WTC11 (cell line): ENCODE measurements around the gene PPFIBP1. TPM values are rescaled to one million over a fixed set of nuclear protein-coding genes. Genes with fewer than 3 reads are reported as not detected.

Experiments
- ATAC-seq: fragments of 200-7000 bp; cut with Tn5 transposase; 2 replicates; pipeline ENCODE4 v1.10.0; 2021; ENCODE audit warnings: mild to moderate bottlenecking, moderate library complexity
- CTCF ChIA-PET: fragments of 300-600 bp; sonication (Branson Sonifier 250); formaldehyde crosslinking; loops from one replicate; lab custom pipeline; 2021; ENCODE audit warnings: antibody characterized with exemption; lab: Charles Lee
- POLR2A ChIA-PET: fragments of 350-600 bp; sonication (Branson Sonifier 250); formaldehyde crosslinking; loops from one replicate; lab custom pipeline; 2021; ENCODE audit warnings: antibody characterized with exemption; lab: Charles Lee
- DNase-seq: peaks from one replicate; pipeline ENCODE4 v3.0.0; 2021; ENCODE audit warnings: low spot score
- H3K27ac Mint-ChIP-seq: 2 replicates; pipeline ENCODE4 v1.8.0; 2021; ENCODE audit warnings: mixed read lengths
- H3K27me3 Mint-ChIP-seq: 2 replicates; pipeline ENCODE4 v1.8.0; 2021; ENCODE audit warnings: low read depth, mild to moderate bottlenecking, moderate library complexity, mixed read lengths
- H3K36me3 Mint-ChIP-seq: 2 replicates; pipeline ENCODE4 v1.8.0; 2021; ENCODE audit warnings: mixed read lengths
- H3K4me1 Mint-ChIP-seq: 2 replicates; pipeline ENCODE4 v1.8.0; 2022; ENCODE audit warnings: mixed read lengths
- H3K4me3 Mint-ChIP-seq: 2 replicates; pipeline ENCODE4 v1.8.0; 2021; ENCODE audit warnings: mild to moderate bottlenecking, moderate library complexity, mixed read lengths
- H3K9me3 Mint-ChIP-seq: 2 replicates; pipeline ENCODE4 v1.8.0; 2021; ENCODE audit warnings: mixed read lengths
- FOXJ3 ChIP-seq: sonication (generic); formaldehyde crosslinking; IDR thresholded peaks from 2 replicates; pipeline ENCODE4 v1.9.0; 2021; ENCODE audit warnings: missing genetic modification reagents, mild to moderate bottlenecking, borderline replicate concordance
- FOXP1 ChIP-seq: sonication (generic); formaldehyde crosslinking; IDR thresholded peaks from 2 replicates; pipeline ENCODE4 v1.8.0; 2022; ENCODE audit warnings: missing genetic modification reagents, mild to moderate bottlenecking, moderate library complexity, borderline replicate concordance
- GABPB1 ChIP-seq: sonication (generic); formaldehyde crosslinking; IDR thresholded peaks from 2 replicates; pipeline ENCODE4 v1.8.1; 2023; ENCODE audit warnings: mild to moderate bottlenecking, missing genetic modification reagents
- JUN ChIP-seq: sonication (generic); formaldehyde crosslinking; IDR thresholded peaks from 2 replicates; pipeline ENCODE4 v1.8.0; 2023; ENCODE audit warnings: mild to moderate bottlenecking, missing genetic modification reagents
- TEAD1 ChIP-seq: sonication (generic); formaldehyde crosslinking; IDR thresholded peaks from 2 replicates; pipeline ENCODE4 v1.8.0; 2022; ENCODE audit warnings: mild to moderate bottlenecking, missing genetic modification reagents
- TEAD4 ChIP-seq: sonication (generic); formaldehyde crosslinking; IDR thresholded peaks from 2 replicates; pipeline ENCODE4 v1.8.0; 2022; ENCODE audit warnings: mild to moderate bottlenecking, missing genetic modification reagents
- ZNF232 ChIP-seq: sonication (generic); formaldehyde crosslinking; IDR thresholded peaks from 2 replicates; pipeline ENCODE4 v1.8.0; 2022; ENCODE audit warnings: mild to moderate bottlenecking, missing genetic modification reagents
- ZNF396 ChIP-seq: fragments of 250-450 bp; sonication (Bioruptor Pico); IDR thresholded peaks from 2 replicates; pipeline ENCODE4 v1.8.0; 2021; ENCODE audit warnings: mild to moderate bottlenecking, moderate library complexity, borderline replicate concordance
- total RNA-seq: library from RNA; stranded (reverse); gene quantifications from 3 replicates; pipeline ENCODE4 v1.2.3, GENCODE V29; 2021
- TF ChIP-seq, protein P1 (sequence below): sonication (generic); formaldehyde crosslinking; IDR thresholded peaks from 2 replicates; pipeline ENCODE4 v1.8.1; 2022; ENCODE audit warnings: low read depth, mild to moderate bottlenecking, moderate library complexity, missing genetic modification reagents, borderline replicate concordance
- TF ChIP-seq, protein P2 (sequence below): sonication (generic); formaldehyde crosslinking; conservative IDR thresholded peaks from 2 replicates; pipeline ENCODE4 v1.8.1; 2022; ENCODE audit warnings: mild to moderate bottlenecking, missing genetic modification reagents
- TF ChIP-seq, protein P3 (sequence below): sonication (generic); formaldehyde crosslinking; IDR thresholded peaks from 2 replicates; pipeline ENCODE4 v1.8.0; 2022; ENCODE audit warnings: mild to moderate bottlenecking, missing genetic modification reagents
- TF ChIP-seq, protein P4 (sequence below): fragments of 200-600 bp; IDR thresholded peaks from 2 replicates; pipeline ENCODE4 v1.8.0; 2022; ENCODE audit warnings: antibody characterized with exemption
- TF ChIP-seq, protein P5 (sequence below): sonication (generic); formaldehyde crosslinking; IDR thresholded peaks from 2 replicates; pipeline ENCODE4 v1.8.1; 2023; ENCODE audit warnings: mild to moderate bottlenecking, missing genetic modification reagents, moderate library complexity
- TF ChIP-seq, protein P6 (sequence below): sonication (generic); formaldehyde crosslinking; IDR thresholded peaks from 2 replicates; pipeline ENCODE4 v1.8.1; 2023; ENCODE audit warnings: mild to moderate bottlenecking, missing genetic modification reagents

Gene PPFIBP1
- total RNA-seq, 1 experiment from 2014 or later, result 27.7 TPM

DNA sequence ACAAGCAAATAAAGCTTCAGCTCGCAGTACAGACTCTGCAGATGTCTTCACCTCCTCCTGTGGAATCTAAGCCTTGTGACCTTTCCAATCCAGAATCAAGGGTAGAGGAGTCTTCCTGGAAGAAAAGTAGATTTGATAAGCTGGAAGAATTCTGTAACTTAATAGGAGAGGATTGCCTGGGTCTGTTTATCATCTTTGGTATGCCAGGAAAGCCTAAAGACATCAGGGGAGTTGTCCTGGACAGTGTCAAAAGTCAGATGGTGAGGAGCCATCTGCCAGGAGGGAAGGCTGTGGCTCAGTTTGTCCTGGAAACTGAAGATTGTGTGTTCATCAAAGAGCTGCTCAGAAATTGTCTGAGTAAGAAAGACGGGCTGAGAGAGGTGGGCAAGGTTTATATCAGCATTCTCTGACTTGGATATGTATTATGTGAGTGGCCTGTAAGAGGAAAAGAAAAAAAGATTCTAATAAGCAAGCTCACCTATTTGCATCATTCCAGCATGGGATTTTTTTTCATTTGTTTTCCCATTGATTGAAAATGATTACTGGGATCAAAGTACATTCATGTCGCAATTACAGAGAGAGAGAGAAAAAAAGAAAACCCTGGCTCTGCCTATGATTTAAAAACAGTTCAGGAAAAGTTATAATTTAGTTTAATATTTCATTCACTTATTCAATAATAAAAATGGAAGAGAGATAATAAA, 173.0 kb downstream of the PPFIBP1 start:
- H3K36me3 Mint-ChIP-seq, result 0 out of 2 replicates have a peak, but pooled peaks cover 6% of the 10 kb centered on the region
- H3K27me3 Mint-ChIP-seq, result no peaks in the 10 kb centered on the region
- no peak overlapping the region for H3K27ac Mint-ChIP-seq
- no peak for TF ChIP-seq ZNF232 (CRISPR knock-in tag)
- no peak for TF ChIP-seq FOXJ3 (CRISPR knock-in tag)
- TF ChIP-seq GABPB1 (CRISPR knock-in tag), result peak; percentile 56; the same call in 1 of the 2 replicates
- no peak for TF ChIP-seq ZNF396 (CRISPR knock-in tag)
- TF ChIP-seq JUN (CRISPR knock-in tag), result no peak
- TF ChIP-seq, protein P1, sequence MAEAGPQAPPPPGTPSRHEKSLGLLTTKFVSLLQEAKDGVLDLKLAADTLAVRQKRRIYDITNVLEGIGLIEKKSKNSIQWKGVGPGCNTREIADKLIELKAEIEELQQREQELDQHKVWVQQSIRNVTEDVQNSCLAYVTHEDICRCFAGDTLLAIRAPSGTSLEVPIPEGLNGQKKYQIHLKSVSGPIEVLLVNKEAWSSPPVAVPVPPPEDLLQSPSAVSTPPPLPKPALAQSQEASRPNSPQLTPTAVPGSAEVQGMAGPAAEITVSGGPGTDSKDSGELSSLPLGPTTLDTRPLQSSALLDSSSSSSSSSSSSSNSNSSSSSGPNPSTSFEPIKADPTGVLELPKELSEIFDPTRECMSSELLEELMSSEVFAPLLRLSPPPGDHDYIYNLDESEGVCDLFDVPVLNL (CRISPR knock-in tag), result no peak
- TF ChIP-seq, protein P2, sequence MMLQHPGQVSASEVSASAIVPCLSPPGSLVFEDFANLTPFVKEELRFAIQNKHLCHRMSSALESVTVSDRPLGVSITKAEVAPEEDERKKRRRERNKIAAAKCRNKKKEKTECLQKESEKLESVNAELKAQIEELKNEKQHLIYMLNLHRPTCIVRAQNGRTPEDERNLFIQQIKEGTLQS (CRISPR knock-in tag), result no peak
- TF ChIP-seq, protein P3, sequence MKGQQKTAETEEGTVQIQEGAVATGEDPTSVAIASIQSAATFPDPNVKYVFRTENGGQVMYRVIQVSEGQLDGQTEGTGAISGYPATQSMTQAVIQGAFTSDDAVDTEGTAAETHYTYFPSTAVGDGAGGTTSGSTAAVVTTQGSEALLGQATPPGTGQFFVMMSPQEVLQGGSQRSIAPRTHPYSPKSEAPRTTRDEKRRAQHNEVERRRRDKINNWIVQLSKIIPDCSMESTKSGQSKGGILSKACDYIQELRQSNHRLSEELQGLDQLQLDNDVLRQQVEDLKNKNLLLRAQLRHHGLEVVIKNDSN (CRISPR knock-in tag), result no peak
- DNase-seq (no peak), ATAC-seq (no peak)
- H3K4me1 Mint-ChIP-seq, result no peaks in the 10 kb centered on the region
- CTCF ChIA-PET, result interaction anchor here (1.5 kb wide), 1 partner anchor 8 kb away, joined by 5 read pairs; no protein-coding TSS in a partner anchor
- POLR2A ChIA-PET, result no interaction called here
- no peaks in the 10 kb centered on the region for H3K9me3 Mint-ChIP-seq
- H3K4me3 Mint-ChIP-seq, result no peak overlapping the region

DNA sequence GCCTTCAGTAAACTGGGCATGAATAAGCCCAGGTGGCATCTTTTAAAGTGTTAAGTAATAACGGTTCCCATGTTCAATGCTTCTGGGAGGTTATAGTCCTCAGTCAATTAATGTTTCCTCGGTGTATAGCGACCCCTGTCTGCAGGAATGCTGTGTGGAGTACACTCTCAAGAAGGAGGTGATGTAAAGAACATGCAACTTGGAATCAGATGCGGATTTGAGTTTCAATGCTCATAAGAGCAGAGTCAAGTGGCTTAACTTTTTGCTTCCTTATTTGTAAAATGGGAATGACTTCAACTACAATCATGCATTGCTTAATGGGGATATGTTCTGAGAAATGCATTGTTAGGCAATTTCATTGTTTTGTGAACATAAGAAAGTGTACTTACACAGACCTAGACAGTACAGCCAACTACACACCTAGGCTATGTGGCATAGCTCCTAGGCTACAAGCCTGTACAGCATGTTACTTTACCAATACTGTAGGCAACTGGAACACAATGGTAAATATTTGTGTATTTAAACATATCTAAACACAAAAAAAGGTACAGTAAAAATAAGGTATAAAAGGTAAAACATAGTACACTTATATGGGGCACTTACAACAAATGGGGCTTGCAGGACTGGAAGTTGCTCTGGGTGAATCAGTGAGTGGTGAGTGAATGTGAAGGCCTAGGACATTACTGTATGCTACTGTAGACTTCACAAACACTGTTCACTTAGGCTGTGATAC, 179.9 kb downstream of the PPFIBP1 start:
- Mint-ChIP-seq H3K27ac (no peak overlapping the region), H3K36me3 (no peaks in the 10 kb centered on the region)
- DNase-seq, result peak; percentile 85
- POLR2A ChIA-PET, result no interaction called here
- CTCF ChIA-PET, result interaction anchor here (0.7 kb wide), 2 partner anchors 36 to 449 kb away, joined by 3 read pairs; no protein-coding TSS in a partner anchor
- TF ChIP-seq, protein P4, sequence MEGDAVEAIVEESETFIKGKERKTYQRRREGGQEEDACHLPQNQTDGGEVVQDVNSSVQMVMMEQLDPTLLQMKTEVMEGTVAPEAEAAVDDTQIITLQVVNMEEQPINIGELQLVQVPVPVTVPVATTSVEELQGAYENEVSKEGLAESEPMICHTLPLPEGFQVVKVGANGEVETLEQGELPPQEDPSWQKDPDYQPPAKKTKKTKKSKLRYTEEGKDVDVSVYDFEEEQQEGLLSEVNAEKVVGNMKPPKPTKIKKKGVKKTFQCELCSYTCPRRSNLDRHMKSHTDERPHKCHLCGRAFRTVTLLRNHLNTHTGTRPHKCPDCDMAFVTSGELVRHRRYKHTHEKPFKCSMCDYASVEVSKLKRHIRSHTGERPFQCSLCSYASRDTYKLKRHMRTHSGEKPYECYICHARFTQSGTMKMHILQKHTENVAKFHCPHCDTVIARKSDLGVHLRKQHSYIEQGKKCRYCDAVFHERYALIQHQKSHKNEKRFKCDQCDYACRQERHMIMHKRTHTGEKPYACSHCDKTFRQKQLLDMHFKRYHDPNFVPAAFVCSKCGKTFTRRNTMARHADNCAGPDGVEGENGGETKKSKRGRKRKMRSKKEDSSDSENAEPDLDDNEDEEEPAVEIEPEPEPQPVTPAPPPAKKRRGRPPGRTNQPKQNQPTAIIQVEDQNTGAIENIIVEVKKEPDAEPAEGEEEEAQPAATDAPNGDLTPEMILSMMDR, result peak; percentile 67
- TF ChIP-seq, protein P5, sequence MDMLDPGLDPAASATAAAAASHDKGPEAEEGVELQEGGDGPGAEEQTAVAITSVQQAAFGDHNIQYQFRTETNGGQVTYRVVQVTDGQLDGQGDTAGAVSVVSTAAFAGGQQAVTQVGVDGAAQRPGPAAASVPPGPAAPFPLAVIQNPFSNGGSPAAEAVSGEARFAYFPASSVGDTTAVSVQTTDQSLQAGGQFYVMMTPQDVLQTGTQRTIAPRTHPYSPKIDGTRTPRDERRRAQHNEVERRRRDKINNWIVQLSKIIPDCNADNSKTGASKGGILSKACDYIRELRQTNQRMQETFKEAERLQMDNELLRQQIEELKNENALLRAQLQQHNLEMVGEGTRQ, result no peak
- TF ChIP-seq FOXP1 (CRISPR knock-in tag) (no peak), TEAD4 (CRISPR knock-in tag) (peak; percentile 85; the same call in 1 of the 2 replicates), TEAD1 (CRISPR knock-in tag) (peak; percentile 96; the same call in 1 of the 2 replicates), GABPB1 (CRISPR knock-in tag) (peak; percentile 93)
- TF ChIP-seq, protein P6, sequence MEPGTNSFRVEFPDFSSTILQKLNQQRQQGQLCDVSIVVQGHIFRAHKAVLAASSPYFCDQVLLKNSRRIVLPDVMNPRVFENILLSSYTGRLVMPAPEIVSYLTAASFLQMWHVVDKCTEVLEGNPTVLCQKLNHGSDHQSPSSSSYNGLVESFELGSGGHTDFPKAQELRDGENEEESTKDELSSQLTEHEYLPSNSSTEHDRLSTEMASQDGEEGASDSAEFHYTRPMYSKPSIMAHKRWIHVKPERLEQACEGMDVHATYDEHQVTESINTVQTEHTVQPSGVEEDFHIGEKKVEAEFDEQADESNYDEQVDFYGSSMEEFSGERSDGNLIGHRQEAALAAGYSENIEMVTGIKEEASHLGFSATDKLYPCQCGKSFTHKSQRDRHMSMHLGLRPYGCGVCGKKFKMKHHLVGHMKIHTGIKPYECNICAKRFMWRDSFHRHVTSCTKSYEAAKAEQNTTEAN (CRISPR knock-in tag), result no peak
- TF ChIP-seq, all 79 proteins: peak for 4
- Mint-ChIP-seq H3K27me3 (peaks cover 9% of the 10 kb centered on the region), H3K9me3 (no peaks in the 10 kb centered on the region), H3K4me1 (no peaks in the 10 kb centered on the region), H3K4me3 (no peak overlapping the region)
- ATAC-seq, result peak; percentile 89
